ENCODE data around the gene PROB1. TPM values are rescaled to one million over a fixed set of nuclear protein-coding genes. Genes with fewer than 3 reads are reported as not detected.

The PROB1 gene
- total and polyA plus RNA-seq, 2 experiments from 2014 or later = 0.10 to 0.63 TPM

DNA sequence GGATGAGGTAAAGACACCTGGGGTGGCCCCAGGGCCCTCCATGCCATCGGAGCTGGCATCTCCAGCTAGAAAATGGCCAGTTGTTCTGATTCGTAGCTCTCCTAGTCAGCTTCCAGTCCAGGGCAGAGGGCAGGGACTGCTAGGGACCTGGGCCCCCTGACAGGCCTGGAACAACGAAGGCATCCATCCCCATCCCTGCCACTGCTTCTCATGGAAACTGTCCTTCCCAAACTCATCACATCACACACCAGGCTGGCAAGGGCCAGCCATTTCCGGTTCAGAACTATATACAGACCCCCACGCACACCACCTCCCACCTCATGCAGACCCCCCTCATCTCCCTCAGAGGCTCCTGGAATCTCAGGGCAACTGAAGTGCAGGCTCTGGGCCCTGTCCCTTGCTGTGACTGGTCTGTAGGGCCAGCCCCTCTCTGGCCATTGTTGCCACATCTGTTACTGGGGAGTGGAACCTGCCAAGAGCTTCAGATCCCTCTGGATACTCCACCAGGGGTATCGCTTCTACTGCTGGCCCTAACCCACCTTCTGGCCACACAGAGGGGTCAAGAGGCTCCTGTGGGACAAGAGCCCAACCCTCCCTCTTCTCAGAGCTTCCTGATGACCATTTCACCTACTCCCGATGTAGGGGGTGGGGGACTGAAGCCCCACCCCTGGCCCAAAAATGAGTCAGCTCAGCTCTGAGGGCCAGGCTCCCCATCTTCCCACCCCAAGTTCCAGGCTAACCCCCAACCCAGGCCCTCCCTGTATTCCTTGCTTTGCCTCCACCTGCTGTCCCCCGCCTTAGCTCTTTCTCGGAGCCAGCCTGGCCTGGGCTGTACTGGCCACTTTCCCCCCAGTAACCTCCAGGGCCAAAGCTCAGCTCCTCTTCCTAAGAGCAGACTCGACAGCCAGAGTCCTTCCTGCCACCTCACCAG, 4.0 kb downstream of the PROB1 start:
- H3K27me3 ChIP-seq = peaks cover 26% of the 10 kb centered on the region
- no peaks in the 10 kb centered on the region for H4K20me1 ChIP-seq (ENCODE audit: insufficient read depth, poor library complexity, severe bottlenecking)
- H3K27ac ChIP-seq = no peak overlapping the region
- H2AFZ ChIP-seq = no peak overlapping the region
- H3K9me2 ChIP-seq (replicated peaks; ENCODE audit: insufficient read depth) = no peaks in the 10 kb centered on the region
- TF ChIP-seq CTCF (IDR thresholded peaks at IDR 0.05; ENCODE audit: poor library complexity) (no peak), EZH2 (IDR thresholded peaks at IDR 0.05; ENCODE audit: borderline replicate concordance) (no peak), EZH2phosphoT487 (IDR thresholded peaks at IDR 0.05; ENCODE audit: low read depth, severe bottlenecking, unreplicated experiment) (no peak)
- H3K79me2 ChIP-seq = no peaks in the 10 kb centered on the region
- H3K4me3 ChIP-seq = no peak overlapping the region
- no peak overlapping the region for H3K4me2 ChIP-seq
- 89% methylated on average over 10 of the region's 10 CpGs for WGBS (ENCODE audit: low lambda C conversion rate, missing lambda C conversion rate)
- DNase-seq (ENCODE audit: low spot score) = no peak
- no peaks in the 10 kb centered on the region for H3K9me3 ChIP-seq (ENCODE audit: low read depth)
- peaks cover 8% of the 10 kb centered on the region for H3K4me1 ChIP-seq (ENCODE audit: insufficient read depth)
- H3K36me3 ChIP-seq (replicated peaks; ENCODE audit: insufficient read depth, low read depth) = no peaks in the 10 kb centered on the region

- 87% methylated on average over 11 of the region's 11 CpGs for WGBS (ENCODE audit: low lambda C conversion rate, missing lambda C conversion rate)
- no peaks in the 10 kb centered on the region for H3K36me3 ChIP-seq (replicated peaks; ENCODE audit: insufficient read depth, low read depth)
- TF ChIP-seq EZH2 (IDR thresholded peaks at IDR 0.05; ENCODE audit: borderline replicate concordance) = no peak
- no peak for TF ChIP-seq EZH2phosphoT487 (IDR thresholded peaks at IDR 0.05; ENCODE audit: low read depth, severe bottlenecking, unreplicated experiment)
- no peak for TF ChIP-seq CTCF (IDR thresholded peaks at IDR 0.05; ENCODE audit: poor library complexity)
- H4K20me1 ChIP-seq (ENCODE audit: insufficient read depth, poor library complexity, severe bottlenecking) = no peaks in the 10 kb centered on the region
- H3K4me3 ChIP-seq = no peak within 1 kb of the TSS
- no peak within 1 kb of the TSS for H3K27ac ChIP-seq
- H3K9me2 ChIP-seq (replicated peaks; ENCODE audit: insufficient read depth) = no peaks in the 10 kb centered on the region
- H3K27me3 ChIP-seq = peaks cover 20% of the 10 kb centered on the region
- H2AFZ ChIP-seq = no peak within 1 kb of the TSS
- no peaks in the 10 kb centered on the region for H3K9me3 ChIP-seq (ENCODE audit: low read depth)
- H3K79me2 ChIP-seq = no peaks in the 10 kb centered on the region
- peaks cover 8% of the 10 kb centered on the region for H3K4me1 ChIP-seq (ENCODE audit: insufficient read depth)
- H3K4me2 ChIP-seq = no peak within 1 kb of the TSS
- no peak for DNase-seq (ENCODE audit: low spot score)
Measured at GRCh38 chr5:139389701-139390638, 4.9 kb downstream of the PROB1 start, which contains the start of gene MZB1. Gene MZB1, minus strand, starts transcription at chr5:139389913. Its CDS starts 57 bp downstream, at chr5:139389856.

DNA sequence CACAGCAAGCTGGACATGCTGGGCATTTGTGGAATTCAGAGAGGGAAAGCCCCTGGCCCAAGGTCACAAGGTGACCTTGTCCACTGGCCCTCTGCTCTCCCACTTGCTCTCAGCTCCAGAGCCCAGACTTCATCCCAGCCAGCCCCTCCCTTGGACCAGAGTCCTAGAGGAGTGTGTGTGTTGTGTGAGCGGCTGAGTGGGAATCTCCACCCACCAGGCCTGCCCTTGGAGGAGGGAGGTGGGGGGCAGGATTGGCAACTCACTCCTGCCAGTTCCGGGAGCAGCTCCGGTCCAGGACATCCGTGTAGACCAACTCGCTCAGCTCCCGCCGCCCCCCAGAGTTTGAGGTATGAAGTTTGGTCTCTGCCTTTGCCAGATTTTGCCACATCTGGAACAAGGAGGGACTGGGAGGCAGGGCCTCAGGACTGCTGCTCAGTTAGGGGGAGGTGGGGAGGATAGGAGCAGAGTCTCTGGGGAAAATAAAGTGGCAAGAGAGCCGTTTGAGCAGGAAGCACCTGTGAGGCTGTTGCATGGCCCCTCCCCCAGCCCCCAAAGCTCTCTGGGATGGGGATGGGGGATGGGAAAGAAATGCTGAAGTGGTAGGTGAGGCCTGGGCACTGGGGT, 6.6 kb downstream of the PROB1 start:
- H3K79me2 ChIP-seq = no peaks in the 10 kb centered on the region
- H3K36me3 ChIP-seq (replicated peaks; ENCODE audit: insufficient read depth, low read depth) = no peaks in the 10 kb centered on the region
- no peak overlapping the region for H2AFZ ChIP-seq
- no peak overlapping the region for H3K4me3 ChIP-seq
- H4K20me1 ChIP-seq (ENCODE audit: insufficient read depth, poor library complexity, severe bottlenecking) = no peaks in the 10 kb centered on the region
- peak overlapping the region; percentile 42 for H3K4me2 ChIP-seq
- 39% methylated on average over 8 of the region's 8 CpGs for WGBS (ENCODE audit: low lambda C conversion rate, missing lambda C conversion rate)
- peak; percentile 52 for DNase-seq (ENCODE audit: low spot score)
- no peaks in the 10 kb centered on the region for H3K9me3 ChIP-seq (ENCODE audit: low read depth)
- no peaks in the 10 kb centered on the region for H3K9me2 ChIP-seq (replicated peaks; ENCODE audit: insufficient read depth)
- no peak for TF ChIP-seq CTCF (IDR thresholded peaks at IDR 0.05; ENCODE audit: poor library complexity)
- TF ChIP-seq EZH2 (IDR thresholded peaks at IDR 0.05; ENCODE audit: borderline replicate concordance) = no peak
- TF ChIP-seq EZH2phosphoT487 (IDR thresholded peaks at IDR 0.05; ENCODE audit: low read depth, severe bottlenecking, unreplicated experiment) = no peak
- no peak overlapping the region for H3K27ac ChIP-seq
- peaks cover 7% of the 10 kb centered on the region for H3K4me1 ChIP-seq (ENCODE audit: insufficient read depth)
- peaks cover 3% of the 10 kb centered on the region for H3K27me3 ChIP-seq

Data from hepatocyte (in vitro differentiated cells).